ENCODE measurements around the gene RGL4.

DNA sequence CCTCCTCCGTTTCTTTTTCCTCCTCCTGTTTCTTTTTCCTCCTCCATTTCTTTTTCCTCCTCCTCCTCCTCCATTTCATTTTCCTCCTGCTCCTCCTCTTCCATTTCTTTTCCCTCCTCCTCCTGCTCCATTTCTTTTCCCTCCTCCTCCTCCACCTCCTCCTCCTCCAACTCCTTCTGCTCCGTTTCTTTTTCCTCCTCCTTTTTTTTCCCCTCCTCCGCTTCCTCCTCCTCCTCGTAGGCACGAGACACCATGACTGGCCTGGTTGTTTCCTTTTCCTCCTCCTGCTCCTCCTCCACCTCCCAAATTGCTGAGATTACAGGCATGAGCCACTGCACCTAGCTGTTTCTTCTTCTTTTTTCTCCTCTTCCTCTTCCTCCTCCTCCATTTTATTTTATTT is 33.1 kb upstream of the RGL4 start:
- TF ChIP-seq, protein P1, sequence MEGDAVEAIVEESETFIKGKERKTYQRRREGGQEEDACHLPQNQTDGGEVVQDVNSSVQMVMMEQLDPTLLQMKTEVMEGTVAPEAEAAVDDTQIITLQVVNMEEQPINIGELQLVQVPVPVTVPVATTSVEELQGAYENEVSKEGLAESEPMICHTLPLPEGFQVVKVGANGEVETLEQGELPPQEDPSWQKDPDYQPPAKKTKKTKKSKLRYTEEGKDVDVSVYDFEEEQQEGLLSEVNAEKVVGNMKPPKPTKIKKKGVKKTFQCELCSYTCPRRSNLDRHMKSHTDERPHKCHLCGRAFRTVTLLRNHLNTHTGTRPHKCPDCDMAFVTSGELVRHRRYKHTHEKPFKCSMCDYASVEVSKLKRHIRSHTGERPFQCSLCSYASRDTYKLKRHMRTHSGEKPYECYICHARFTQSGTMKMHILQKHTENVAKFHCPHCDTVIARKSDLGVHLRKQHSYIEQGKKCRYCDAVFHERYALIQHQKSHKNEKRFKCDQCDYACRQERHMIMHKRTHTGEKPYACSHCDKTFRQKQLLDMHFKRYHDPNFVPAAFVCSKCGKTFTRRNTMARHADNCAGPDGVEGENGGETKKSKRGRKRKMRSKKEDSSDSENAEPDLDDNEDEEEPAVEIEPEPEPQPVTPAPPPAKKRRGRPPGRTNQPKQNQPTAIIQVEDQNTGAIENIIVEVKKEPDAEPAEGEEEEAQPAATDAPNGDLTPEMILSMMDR (conservative IDR thresholded peaks at IDR 0.05 in 1 of 2, IDR thresholded peaks at IDR 0.05 in 1 of 2; ENCODE audit: extremely low read depth in 1 of 2, insufficient read depth in 1 of 2, low read depth in 1 of 2, low read length in 2 of 2): no peak
- no peak for TF ChIP-seq EZH2 (IDR thresholded peaks at IDR 0.05; ENCODE audit: borderline replicate concordance, low read length)

Measured in mammary epithelial cell (primary cell).